HepG2 (cell line): Measurements from ENCODE around the gene GRB2. TPM values are rescaled to one million over a fixed set of nuclear protein-coding genes. Genes with fewer than 3 reads are reported as not detected.

Experiments used
- AGO2 ChIP-seq: fragments of 200-400 bp; formaldehyde crosslinking; optimal IDR thresholded peaks from 2 replicates; pipeline ENCODE3; 2017; ENCODE audit warnings: mild to moderate bottlenecking, low read depth, low read length, moderate library complexity
- CEBPG ChIP-seq: IDR thresholded peaks from 2 replicates; pipeline ENCODE4 v1.6.1; 2016
- CHD2 ChIP-seq: IDR thresholded peaks from 2 replicates; pipeline ENCODE4 v1.6.1; 2011; ENCODE audit warnings: low read depth, low read length, improper control_type of control experiment
- DR1 ChIP-seq: sonication (generic); formaldehyde crosslinking; IDR thresholded peaks from 2 replicates; pipeline ENCODE4 v1.8.0; 2021; ENCODE audit warnings: mild to moderate bottlenecking, missing genetic modification reagents, inconsistent platforms
- FOSL2 ChIP-seq: sonication (generic); formaldehyde crosslinking; IDR thresholded peaks from 2 replicates; pipeline ENCODE4 v1.4.0; 2020; ENCODE audit warnings: missing genetic modification reagents
- GATAD2A ChIP-seq: IDR thresholded peaks from 2 replicates; pipeline ENCODE4 v1.6.1; 2016
- IKZF1 ChIP-seq: fragments of 450-650 bp; IDR thresholded peaks from 2 replicates; pipeline ENCODE4 v1.7.1; 2016
- KDM3A ChIP-seq: IDR thresholded peaks from 2 replicates; pipeline ENCODE4 v1.6.1; 2018; ENCODE audit warnings: low read depth, missing compliant biosample characterization
- MZF1 ChIP-seq: sonication (generic); formaldehyde crosslinking; IDR thresholded peaks from 2 replicates; pipeline ENCODE4 v1.8.1; 2023; ENCODE audit warnings: mild to moderate bottlenecking, missing genetic modification reagents, borderline replicate concordance
- NCOA2 ChIP-seq: sonication (generic); formaldehyde crosslinking; IDR thresholded peaks from 2 replicates; pipeline ENCODE4 v1.8.0; 2022; ENCODE audit warnings: inconsistent platforms
- PPARG ChIP-seq: conservative IDR thresholded peaks from 2 replicates; pipeline ENCODE4 v1.6.1; 2016; ENCODE audit warnings: missing biosample characterization, missing genetic modification reagents
- TEAD3 ChIP-seq: optimal IDR thresholded peaks from 2 replicates; pipeline ENCODE3; 2016; ENCODE audit warnings: borderline replicate concordance
- ZNF317 ChIP-seq: sonication (generic); formaldehyde crosslinking; IDR thresholded peaks from 2 replicates; pipeline ENCODE4 v1.5.0; 2020; ENCODE audit warnings: mild to moderate bottlenecking, missing genetic modification reagents
- ZNF644 ChIP-seq: IDR thresholded peaks from 2 replicates; pipeline ENCODE4 v1.6.1; 2016; ENCODE audit warnings: low read depth
- ZNF788 ChIP-seq: sonication (generic); formaldehyde crosslinking; IDR thresholded peaks from 2 replicates; pipeline ENCODE4 v1.5.0; 2020; ENCODE audit warnings: mild to moderate bottlenecking, missing genetic modification reagents, borderline replicate concordance
- polyA plus RNA-seq, 8 experiments: library from polyadenylated mRNA; depleted of rRNA in 3 of 8; stranded (reverse) in 7 of 8; unstranded in 1 of 8; fragments of >200 nt; fragmentation: Illumina TruSeq in 4 of 8; extraction: Trizol in 4 of 8; gene quantifications; 2 replicates each; pipeline versions ENCODE4 v1.2.1 to v1.2.3, GENCODE V29; 2011 to 2016; ENCODE audit warnings: low read depth in 4 of 8, missing spikeins in 1 of 8, mixed read lengths in 1 of 8; ENCODE audit not compliant: insufficient read depth in 1 of 8
- total RNA-seq, 5 experiments: library from RNA; depleted of rRNA; stranded (reverse); fragments of >200 nt; fragmentation: Illumina TruSeq; extraction: Trizol; gene quantifications; 2 replicates each; pipeline ENCODE4 v1.2.3, GENCODE V29; 2016; ENCODE audit warnings: low read depth in 1 of 5
- TF ChIP-seq, protein P1 (sequence below): sonication (generic); formaldehyde crosslinking; IDR thresholded peaks from 2 replicates; pipeline ENCODE4 v1.4.0; 2020; ENCODE audit warnings: missing genetic modification reagents
- TF ChIP-seq, protein P2 (sequence below): sonication (generic); formaldehyde crosslinking; IDR thresholded peaks from 2 replicates; pipeline ENCODE4 v1.4.0; 2020; ENCODE audit warnings: mild to moderate bottlenecking, missing genetic modification reagents, borderline replicate concordance

GRB2 gene
- total and polyA plus RNA-seq, 2 of the 13 experiments (the other 11 are each of a cell fraction or from before 2014, with no cell fraction given): 84.6 to 92.3 TPM

DNA sequence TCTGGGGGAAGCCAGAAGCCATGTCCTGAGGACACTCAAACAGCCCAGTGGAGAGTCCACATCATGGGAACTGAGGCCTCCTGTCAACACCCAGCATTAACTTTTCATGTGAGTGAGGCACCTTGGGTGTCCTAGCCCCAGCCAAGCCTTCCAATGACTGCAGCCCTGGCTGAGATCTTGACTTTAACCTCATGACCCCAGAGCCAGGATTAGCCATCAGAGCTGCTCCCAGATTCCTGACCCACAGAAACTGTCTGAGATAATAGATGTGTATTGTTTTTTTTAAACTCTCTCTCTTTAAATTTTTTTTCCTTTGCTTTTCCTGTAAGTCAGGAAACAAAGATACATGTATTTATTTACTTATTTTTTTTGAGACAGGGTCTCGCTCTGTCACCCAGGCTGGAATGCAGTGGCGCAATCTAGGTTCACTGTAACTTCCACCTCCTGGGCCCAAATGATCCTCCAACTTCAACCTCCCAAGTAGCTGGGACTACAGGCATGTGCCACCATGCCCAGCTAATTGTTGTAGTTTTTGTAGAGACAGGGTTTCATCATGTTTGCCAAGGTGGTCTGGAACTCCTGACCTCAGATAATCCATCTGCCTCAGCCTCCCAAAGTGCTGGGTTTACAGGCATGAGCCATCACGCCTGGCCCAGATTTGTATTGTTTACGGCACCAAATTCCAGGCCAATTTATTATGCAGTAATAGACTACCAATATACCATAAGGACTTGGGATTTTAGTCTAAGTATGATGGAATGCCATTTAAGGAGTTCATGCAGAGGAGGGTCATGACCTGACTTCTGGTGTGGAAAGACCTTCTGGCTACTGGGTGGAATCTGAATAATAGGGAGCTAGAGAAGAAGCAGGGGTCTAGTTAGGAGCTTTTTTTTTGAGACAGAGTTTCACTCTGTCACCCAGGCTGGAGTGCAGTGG, 37.0 kb upstream of the GRB2 start (continued):
- TF ChIP-seq, protein P1, sequence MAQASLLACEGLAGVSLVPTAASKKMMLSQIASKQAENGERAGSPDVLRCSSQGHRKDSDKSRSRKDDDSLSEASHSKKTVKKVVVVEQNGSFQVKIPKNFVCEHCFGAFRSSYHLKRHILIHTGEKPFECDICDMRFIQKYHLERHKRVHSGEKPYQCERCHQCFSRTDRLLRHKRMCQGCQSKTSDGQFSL (CRISPR knock-in tag): no peak
- TF ChIP-seq, protein P2, sequence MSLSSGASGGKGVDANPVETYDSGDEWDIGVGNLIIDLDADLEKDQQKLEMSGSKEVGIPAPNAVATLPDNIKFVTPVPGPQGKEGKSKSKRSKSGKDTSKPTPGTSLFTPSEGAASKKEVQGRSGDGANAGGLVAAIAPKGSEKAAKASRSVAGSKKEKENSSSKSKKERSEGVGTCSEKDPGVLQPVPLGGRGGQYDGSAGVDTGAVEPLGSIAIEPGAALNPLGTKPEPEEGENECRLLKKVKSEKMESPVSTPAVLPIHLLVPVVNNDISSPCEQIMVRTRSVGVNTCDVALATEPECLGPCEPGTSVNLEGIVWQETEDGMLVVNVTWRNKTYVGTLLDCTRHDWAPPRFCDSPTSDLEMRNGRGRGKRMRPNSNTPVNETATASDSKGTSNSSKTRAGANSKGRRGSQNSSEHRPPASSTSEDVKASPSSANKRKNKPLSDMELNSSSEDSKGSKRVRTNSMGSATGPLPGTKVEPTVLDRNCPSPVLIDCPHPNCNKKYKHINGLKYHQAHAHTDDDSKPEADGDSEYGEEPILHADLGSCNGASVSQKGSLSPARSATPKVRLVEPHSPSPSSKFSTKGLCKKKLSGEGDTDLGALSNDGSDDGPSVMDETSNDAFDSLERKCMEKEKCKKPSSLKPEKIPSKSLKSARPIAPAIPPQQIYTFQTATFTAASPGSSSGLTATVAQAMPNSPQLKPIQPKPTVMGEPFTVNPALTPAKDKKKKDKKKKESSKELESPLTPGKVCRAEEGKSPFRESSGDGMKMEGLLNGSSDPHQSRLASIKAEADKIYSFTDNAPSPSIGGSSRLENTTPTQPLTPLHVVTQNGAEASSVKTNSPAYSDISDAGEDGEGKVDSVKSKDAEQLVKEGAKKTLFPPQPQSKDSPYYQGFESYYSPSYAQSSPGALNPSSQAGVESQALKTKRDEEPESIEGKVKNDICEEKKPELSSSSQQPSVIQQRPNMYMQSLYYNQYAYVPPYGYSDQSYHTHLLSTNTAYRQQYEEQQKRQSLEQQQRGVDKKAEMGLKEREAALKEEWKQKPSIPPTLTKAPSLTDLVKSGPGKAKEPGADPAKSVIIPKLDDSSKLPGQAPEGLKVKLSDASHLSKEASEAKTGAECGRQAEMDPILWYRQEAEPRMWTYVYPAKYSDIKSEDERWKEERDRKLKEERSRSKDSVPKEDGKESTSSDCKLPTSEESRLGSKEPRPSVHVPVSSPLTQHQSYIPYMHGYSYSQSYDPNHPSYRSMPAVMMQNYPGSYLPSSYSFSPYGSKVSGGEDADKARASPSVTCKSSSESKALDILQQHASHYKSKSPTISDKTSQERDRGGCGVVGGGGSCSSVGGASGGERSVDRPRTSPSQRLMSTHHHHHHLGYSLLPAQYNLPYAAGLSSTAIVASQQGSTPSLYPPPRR (CRISPR knock-in tag): 0 out of 2 replicates have a peak, but pooled peaks have one; percentile 29
- TF ChIP-seq PPARG (CRISPR knock-in tag) (peak; percentile 57; the same call in 1 of the 2 replicates), CHD2 (no peak), KDM3A (CRISPR knock-in tag) (0 out of 2 replicates have a peak, but pooled peaks have one; percentile 56), TEAD3 (CRISPR knock-in tag) (peak; percentile 96), MZF1 (CRISPR knock-in tag) (no peak), AGO2 (no peak), ZNF317 (0 out of 2 replicates have a peak, but pooled peaks have one; percentile 24), ZNF788 (no peak), NCOA2 (peak; percentile 30; the same call in 1 of the 2 replicates), FOSL2 (peak; percentile 45; the same call in 1 of the 2 replicates), ZNF644 (CRISPR knock-in tag) (0 out of 2 replicates have a peak, but pooled peaks have one; percentile 6), DR1 (CRISPR knock-in tag) (no peak), IKZF1 (no peak), CEBPG (CRISPR knock-in tag) (peak; percentile 86), GATAD2A (CRISPR knock-in tag) (peak; percentile 64)
